Measurements from ENCODE around the gene PCP2. TPM values are rescaled to one million over a fixed set of nuclear protein-coding genes. Genes with fewer than 3 reads are reported as not detected.

Gene PCP2
- total RNA-seq, 3 donors from 2014 or later: 0.37 TPM; not detected in 2

- Mint-ChIP-seq H3K9me3 (no peaks in the 10 kb centered on the region), H3K27me3 (ENCODE audit: low read depth) (peaks cover 8% of the 10 kb centered on the region), H3K36me3 (ENCODE audit: insufficient read depth) (no peaks in the 10 kb centered on the region), H3K4me1 (ENCODE audit: low read depth) (no peaks in the 10 kb centered on the region), H3K4me3 (no peak overlapping the region)
- DNase-seq (no peak), ATAC-seq (no peak)
Measured at GRCh38 chr19:7607874-7608560, 25.5 kb downstream of the PCP2 start.

- no peak overlapping the region for H3K4me3 Mint-ChIP-seq
- H3K9me3 Mint-ChIP-seq: no peaks in the 10 kb centered on the region
- no peak for ATAC-seq
- H3K27me3 Mint-ChIP-seq (ENCODE audit: low read depth): peaks cover 9% of the 10 kb centered on the region
- H3K36me3 Mint-ChIP-seq (ENCODE audit: insufficient read depth): no peaks in the 10 kb centered on the region
- no peak for DNase-seq
- no peaks in the 10 kb centered on the region for H3K4me1 Mint-ChIP-seq (ENCODE audit: low read depth)
Measured at GRCh38 chr19:7607212-7607873, 26.2 kb downstream of the PCP2 start.

GRCh38 chr19:7606289-7606688, 27.2 kb downstream of the PCP2 start:
- no peak for DNase-seq
- H3K9me3 Mint-ChIP-seq: no peaks in the 10 kb centered on the region
- H3K4me1 Mint-ChIP-seq (ENCODE audit: low read depth): no peaks in the 10 kb centered on the region
- H3K27me3 Mint-ChIP-seq (ENCODE audit: low read depth): peaks cover 13% of the 10 kb centered on the region
- ATAC-seq: no peak
- no peaks in the 10 kb centered on the region for H3K36me3 Mint-ChIP-seq (ENCODE audit: insufficient read depth)
- H3K4me3 Mint-ChIP-seq: no peak overlapping the region

GRCh38 chr19:7605490-7606222, 27.9 kb downstream of the PCP2 start:
- DNase-seq (no peak), ATAC-seq (peak; percentile 74)
- Mint-ChIP-seq H3K36me3 (ENCODE audit: insufficient read depth) (no peaks in the 10 kb centered on the region), H3K9me3 (no peaks in the 10 kb centered on the region), H3K4me3 (no peak overlapping the region), H3K4me1 (ENCODE audit: low read depth) (no peaks in the 10 kb centered on the region), H3K27me3 (ENCODE audit: low read depth) (peaks cover 15% of the 10 kb centered on the region)

GRCh38 chr19:7603919-7604318, 29.6 kb downstream of the PCP2 start:
- H3K4me1 Mint-ChIP-seq (ENCODE audit: low read depth): no peaks in the 10 kb centered on the region
- DNase-seq: no peak
- H3K36me3 Mint-ChIP-seq (ENCODE audit: insufficient read depth): no peaks in the 10 kb centered on the region
- H3K27me3 Mint-ChIP-seq (ENCODE audit: low read depth): peaks cover 16% of the 10 kb centered on the region
- H3K9me3 Mint-ChIP-seq: no peaks in the 10 kb centered on the region
- no peak for ATAC-seq
- H3K4me3 Mint-ChIP-seq: no peak overlapping the region

- H3K4me1 Mint-ChIP-seq (ENCODE audit: low read depth): no peaks in the 10 kb centered on the region
- no peak overlapping the region for H3K4me3 Mint-ChIP-seq
- DNase-seq (no peak), ATAC-seq (no peak)
- H3K9me3 Mint-ChIP-seq: no peaks in the 10 kb centered on the region
- peaks cover 25% of the 10 kb centered on the region for H3K27me3 Mint-ChIP-seq (ENCODE audit: low read depth)
- no peaks in the 10 kb centered on the region for H3K36me3 Mint-ChIP-seq (ENCODE audit: insufficient read depth)
Measured at GRCh38 chr19:7602935-7603497, 30.5 kb downstream of the PCP2 start.

- Mint-ChIP-seq H3K4me1 (ENCODE audit: low read depth) (no peaks in the 10 kb centered on the region), H3K27me3 (ENCODE audit: low read depth) (peaks cover 32% of the 10 kb centered on the region), H3K36me3 (ENCODE audit: insufficient read depth) (no peaks in the 10 kb centered on the region), H3K4me3 (no peak overlapping the region), H3K9me3 (no peaks in the 10 kb centered on the region)
- no peak for ATAC-seq
- DNase-seq: no peak
Measured at GRCh38 chr19:7602240-7602934, 31.1 kb downstream of the PCP2 start.

GRCh38 chr19:7600721-7601120, 32.8 kb downstream of the PCP2 start:
- DNase-seq (no peak), ATAC-seq (no peak)
- no peak overlapping the region for H3K4me3 Mint-ChIP-seq
- peaks cover 2% of the 10 kb centered on the region for H3K4me1 Mint-ChIP-seq (ENCODE audit: low read depth)
- H3K9me3 Mint-ChIP-seq: no peaks in the 10 kb centered on the region
- H3K27me3 Mint-ChIP-seq (ENCODE audit: low read depth): peaks cover 40% of the 10 kb centered on the region
- no peaks in the 10 kb centered on the region for H3K36me3 Mint-ChIP-seq (ENCODE audit: insufficient read depth)

- Mint-ChIP-seq H3K9me3 (no peaks in the 10 kb centered on the region), H3K4me3 (no peak overlapping the region), H3K27me3 (ENCODE audit: low read depth) (peaks cover 47% of the 10 kb centered on the region), H3K4me1 (ENCODE audit: low read depth) (peaks cover 4% of the 10 kb centered on the region), H3K36me3 (ENCODE audit: insufficient read depth) (no peaks in the 10 kb centered on the region)
- DNase-seq (no peak), ATAC-seq (no peak)
Measured at GRCh38 chr19:7598180-7598579, 35.3 kb downstream of the PCP2 start.

GRCh38 chr19:7597689-7598088, 35.8 kb downstream of the PCP2 start:
- H3K36me3 Mint-ChIP-seq (ENCODE audit: insufficient read depth): no peaks in the 10 kb centered on the region
- H3K9me3 Mint-ChIP-seq: no peaks in the 10 kb centered on the region
- peak overlapping the region; percentile 19 for H3K4me3 Mint-ChIP-seq
- H3K27me3 Mint-ChIP-seq (ENCODE audit: low read depth): peaks cover 48% of the 10 kb centered on the region
- H3K4me1 Mint-ChIP-seq (ENCODE audit: low read depth): peaks cover 4% of the 10 kb centered on the region
- ATAC-seq: no peak
- no peak for DNase-seq

- Mint-ChIP-seq H3K27me3 (ENCODE audit: low read depth) (peaks cover 48% of the 10 kb centered on the region), H3K36me3 (ENCODE audit: insufficient read depth) (no peaks in the 10 kb centered on the region), H3K4me1 (ENCODE audit: low read depth) (peaks cover 4% of the 10 kb centered on the region), H3K9me3 (no peaks in the 10 kb centered on the region), H3K4me3 (peak overlapping the region; percentile 58)
- no peak for DNase-seq
- peak in 1 of 2 donors; percentile 5 for ATAC-seq
Measured at GRCh38 chr19:7596211-7596937, 37.1 kb downstream of the PCP2 start.

- no peaks in the 10 kb centered on the region for H3K36me3 Mint-ChIP-seq (ENCODE audit: insufficient read depth)
- H3K4me3 Mint-ChIP-seq: peak within 1 kb of the TSS; percentile 63
- peak; percentile 89 to 91 for ATAC-seq
Measured at GRCh38 chr19:7595466-7596133, 37.9 kb downstream of the PCP2 start, which contains the start of gene CAMSAP3. Gene CAMSAP3 (plus strand): TSS chr19:7595863. CDS start chr19:7596003, 140 bp downstream.

GRCh38 chr19:7590256-7590655, 43.3 kb downstream of the PCP2 start:
- Mint-ChIP-seq H3K27me3 (ENCODE audit: low read depth) (peaks cover 28% of the 10 kb centered on the region), H3K4me1 (ENCODE audit: low read depth) (peaks cover 2% of the 10 kb centered on the region), H3K36me3 (ENCODE audit: insufficient read depth) (no peaks in the 10 kb centered on the region), H3K4me3 (no peak overlapping the region), H3K9me3 (no peaks in the 10 kb centered on the region)
- ATAC-seq (no peak), DNase-seq (no peak)

More at GRCh38 chr19:7595466-7596133, 37.9 kb downstream of the PCP2 start, which contains the start of gene CAMSAP3:
- peaks cover 49% of the 10 kb centered on the region for H3K27me3 Mint-ChIP-seq (ENCODE audit: low read depth)
- peak; percentile 31 for DNase-seq
- H3K9me3 Mint-ChIP-seq: no peaks in the 10 kb centered on the region
- H3K4me1 Mint-ChIP-seq (ENCODE audit: low read depth): peaks cover 4% of the 10 kb centered on the region
